Right cardiac atrium (tissue), 5 donors: Measurements from ENCODE around the gene SLC22A17. TPM values are rescaled to one million over a fixed set of nuclear protein-coding genes. Genes with fewer than 3 reads are reported as not detected.
"Not testable (repeated sequence)": the region's sequence is repeated elsewhere in the genome, so short reads cannot be mapped to it uniquely, and the experiment has no call there.

Experiments
- ATAC-seq, 2 donors: fragments of 200-7000 bp; cut with Tn5 transposase; one replicate each; pipeline versions ENCODE4 v1.8.0 to v1.9.1; 2020; ENCODE audit warnings: moderate library complexity in 2 of 2, mild to moderate bottlenecking in 1 of 2
- DNase-seq, 3 donors: peaks; one replicate each; pipeline ENCODE4 v3.0.0-alpha.2; 2020
- H3K27ac ChIP-seq: one replicate; pipeline ENCODE4 v1.5.1; 2013; ENCODE audit warnings: mild to moderate bottlenecking, low read length, control low read depth, moderate library complexity
- H3K27me3 ChIP-seq: one replicate; pipeline ENCODE4 v1.6.1; 2013; ENCODE audit not compliant: control insufficient read depth, insufficient read depth
- H3K4me1 ChIP-seq: one replicate; pipeline ENCODE4 v1.6.1; 2013; ENCODE audit warnings: low read length; ENCODE audit not compliant: control insufficient read depth, insufficient read depth
- H3K4me3 ChIP-seq: one replicate; pipeline ENCODE4 v1.5.1; 2013; ENCODE audit warnings: low read length, control low read depth
- H3K9me3 ChIP-seq: one replicate; pipeline ENCODE4 v1.6.1; 2013; ENCODE audit warnings: low read length; ENCODE audit not compliant: control insufficient read depth
- WGBS: extraction: QIAGEN DNeasy Blood & Tissue Kit; methylation state at CpG from one replicate; pipeline ENCODE4 v1.1.7; 2013; 5-methylcytosine and 5-hydroxymethylcytosine counted together
- intact Hi-C, 4 donors: fragments of 100-400 bp; cut with DNase I; formaldehyde crosslinking; loops; one replicate each; pipeline versions ENCODE4 v1.11.0 to v1.14.0; 2022 to 2023
- polyA plus RNA-seq: library from polyadenylated mRNA; stranded (reverse); fragments of 200-250 nt; gene quantifications from one replicate; pipeline ENCODE4 v1.2.3, GENCODE V29; 2013
- total RNA-seq, 4 donors: library from RNA; stranded (reverse); fragmentation: NEBNext Ultra II Directional; extraction: Animal tissue kit (Norgen Biotek cat#: 25700); gene quantifications; one replicate each; pipeline ENCODE4 v1.2.1, GENCODE V29; 2021
- donor health status: healthy with polysubstance abuse.
- donor health status: DM: no; HTN: yes; CAD: no.
- donor health status: DM: no; HTN: no; CAD: no.
- donor health status: DM: no; HTN: yes; CAD: no; lungs with severe emphysema.
- donor health status: DM: yes; HTN: yes; CAD: no.

Gene SLC22A17
- total and polyA plus RNA-seq, 5 donors: 42.4 to 72.5 (median 50.6) TPM

DNA sequence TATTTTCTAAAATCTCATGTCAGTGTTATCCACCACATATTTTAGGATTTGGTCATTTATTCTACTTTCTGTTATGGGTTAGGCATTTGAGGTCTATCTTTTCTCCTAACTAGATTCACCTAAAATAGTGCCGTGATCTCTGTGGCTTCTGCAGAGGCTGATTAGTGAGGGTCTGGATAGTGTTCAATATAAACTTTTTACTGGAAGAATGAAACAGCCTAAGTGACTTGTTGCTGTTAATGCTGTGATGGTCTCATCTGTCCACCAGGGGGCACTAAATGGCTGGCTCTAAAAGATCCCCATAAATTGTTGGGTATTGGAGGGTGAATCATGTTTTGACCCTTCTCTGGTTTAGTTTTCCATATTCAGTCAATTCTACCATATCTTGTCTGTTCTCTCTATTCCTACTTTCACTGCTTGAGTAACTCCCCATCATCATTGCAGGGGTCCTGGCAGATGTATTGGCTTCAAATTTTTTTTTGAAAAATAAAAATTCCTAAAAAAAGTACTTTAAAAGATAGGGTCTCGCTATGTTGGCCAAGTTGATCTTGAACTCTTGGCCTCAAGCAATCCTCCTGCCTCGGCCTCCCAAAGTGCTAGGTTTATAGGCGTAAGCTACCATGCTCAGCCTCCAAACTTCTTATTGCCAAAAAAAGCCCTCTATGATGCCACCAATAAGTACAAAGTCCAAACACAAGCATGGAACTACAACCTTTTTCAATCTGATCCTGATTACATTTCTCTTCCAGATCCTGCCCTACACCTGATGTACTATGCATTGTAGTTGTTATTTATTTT, 24.5 kb downstream of the SLC22A17 start:
- no peak overlapping the region for H3K27ac ChIP-seq
- WGBS: 38% methylated on average over 4 of the region's 4 CpGs
- H3K9me3 ChIP-seq: no peaks in the 10 kb centered on the region
- intact Hi-C loops: loop anchor here (5.0 to 10.0 kb wide), 7 partner anchors 49 to 237 kb away; partner anchors contain the start of genes AP1G2 (in 2 of the 4) and CMTM5 (in 1 of the 4)
- ATAC-seq: peak; percentile 65 to 66
- no peaks in the 10 kb centered on the region for H3K4me1 ChIP-seq
- no peaks in the 10 kb centered on the region for H3K27me3 ChIP-seq
- peak; percentile 50 to 70 (median 63) for DNase-seq
- no peak overlapping the region for H3K4me3 ChIP-seq

DNA sequence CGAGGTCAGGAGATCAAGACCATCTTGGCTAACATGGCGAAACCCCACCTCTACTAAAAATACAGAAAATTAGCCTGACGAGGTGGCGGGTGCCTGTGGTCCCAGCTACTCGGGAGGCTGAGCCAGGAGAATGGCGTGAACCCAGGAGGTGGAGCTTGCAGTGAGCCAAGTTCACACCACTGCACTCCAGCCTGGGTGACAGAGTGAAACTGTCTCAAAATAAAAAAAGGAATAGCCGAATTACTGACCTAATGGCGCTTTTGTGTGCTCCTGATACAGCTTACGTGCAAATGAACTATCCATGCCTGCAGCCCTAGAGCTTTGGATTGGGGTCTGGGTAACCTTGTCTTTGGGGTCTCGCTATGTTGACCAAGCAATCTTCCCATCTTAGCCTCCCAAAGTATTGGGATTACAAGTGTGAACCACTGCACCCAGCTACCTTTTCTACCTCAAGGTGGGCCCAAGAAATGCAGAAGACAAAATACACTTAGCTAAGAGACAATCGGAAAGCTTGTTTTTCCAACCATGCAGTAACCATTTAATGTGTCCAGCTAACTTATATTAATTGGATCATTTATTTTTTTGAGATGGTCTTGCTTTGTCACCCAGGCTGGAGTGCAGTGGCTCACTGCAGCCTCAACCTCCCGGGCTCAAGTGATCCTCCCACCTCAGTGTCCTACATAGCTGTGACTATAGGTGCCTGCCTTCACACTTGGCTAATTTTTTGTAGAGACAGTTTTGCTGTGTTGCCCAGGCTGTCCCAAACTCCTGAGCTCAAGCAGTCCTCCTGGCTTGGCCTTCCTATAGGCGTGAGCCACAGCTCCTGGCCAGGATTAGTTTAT, 26.0 kb downstream of the SLC22A17 start:
- ATAC-seq: peak in 1 of 2 donors; percentile 18
- Histone ChIP-seq H3K4me3 (no peak overlapping the region), H3K27ac (no peak overlapping the region), H3K9me3 (no peaks in the 10 kb centered on the region), H3K27me3 (no peaks in the 10 kb centered on the region), H3K4me1 (no peaks in the 10 kb centered on the region)
- intact Hi-C loops: loop anchor here (5.0 to 10.0 kb wide), 7 partner anchors 51 to 238 kb away; partner anchors contain the start of genes AP1G2 (in 2 of the 4) and CMTM5 (in 1 of the 4)
- WGBS: 71% methylated on average over 13 of the region's 13 CpGs
- peak in 1 of 3 donors; percentile 32 for DNase-seq

DNA sequence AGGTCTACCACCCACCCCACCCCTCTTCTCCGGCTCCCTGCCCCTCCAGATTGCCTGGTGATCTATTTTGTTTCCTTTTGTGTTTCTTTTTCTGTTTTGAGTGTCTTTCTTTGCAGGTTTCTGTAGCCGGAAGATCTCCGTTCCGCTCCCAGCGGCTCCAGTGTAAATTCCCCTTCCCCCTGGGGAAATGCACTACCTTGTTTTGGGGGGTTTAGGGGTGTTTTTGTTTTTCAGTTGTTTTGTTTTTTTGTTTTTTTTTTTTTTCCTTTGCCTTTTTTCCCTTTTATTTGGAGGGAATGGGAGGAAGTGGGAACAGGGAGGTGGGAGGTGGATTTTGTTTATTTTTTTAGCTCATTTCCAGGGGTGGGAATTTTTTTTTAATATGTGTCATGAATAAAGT, 26.9 kb downstream of the SLC22A17 start:
- intact Hi-C loops: loop anchor here (5.0 to 10.0 kb wide), 7 partner anchors 52 to 239 kb away; partner anchors contain the start of genes AP1G2 (in 2 of the 4) and CMTM5 (in 1 of the 4)
- H3K27ac ChIP-seq, H3K4me3 ChIP-seq, H3K9me3 ChIP-seq, H3K27me3 ChIP-seq, ATAC-seq, H3K4me1 ChIP-seq: not testable (repeated sequence)
- peak in 1 of 3 donors; percentile 26 for DNase-seq
- 87% methylated on average over 5 of the region's 5 CpGs for WGBS

DNA sequence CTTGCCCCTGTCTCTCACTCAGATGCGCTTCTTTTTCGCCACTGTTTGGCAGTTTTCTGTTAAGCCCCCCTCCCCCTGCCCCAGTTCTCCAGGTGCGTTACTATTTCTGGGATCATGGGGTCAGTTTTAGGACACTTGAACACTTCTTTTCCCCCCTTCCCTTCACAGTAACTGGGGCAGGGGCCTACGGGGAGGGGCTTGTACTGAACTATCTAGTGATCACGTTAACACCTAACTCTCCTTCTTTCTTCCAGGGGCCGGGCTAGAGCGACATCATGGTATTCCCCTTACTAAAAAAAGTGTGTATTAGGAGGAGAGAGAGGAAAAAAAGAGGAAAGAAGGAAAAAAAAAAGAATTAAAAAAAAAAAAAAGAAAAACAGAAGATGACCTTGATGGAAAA, 27.7 kb downstream of the SLC22A17 start:
- H3K9me3 ChIP-seq: no peaks in the 10 kb centered on the region

DNA sequence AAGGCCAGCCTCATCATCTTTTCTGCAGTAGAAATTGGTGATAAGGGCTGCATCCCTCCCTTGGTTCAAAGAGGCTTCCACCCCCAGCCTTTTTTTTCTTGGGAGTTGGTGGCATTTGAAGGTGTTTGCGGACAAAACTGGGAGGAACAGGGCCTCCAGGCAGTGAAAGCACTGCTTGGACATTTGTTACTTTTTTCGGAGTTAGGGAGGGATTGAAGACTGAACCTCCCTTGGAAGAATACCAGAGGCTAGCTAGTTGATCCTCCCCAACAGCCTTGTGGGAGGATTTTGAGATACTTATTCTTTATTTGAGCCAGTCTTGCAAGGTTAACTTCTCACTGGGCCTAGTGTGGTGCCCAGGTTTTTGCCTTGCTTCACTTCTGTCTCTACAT, 28.2 kb downstream of the SLC22A17 start:
- DNase-seq (no peak), ATAC-seq (no peak)
- H3K4me1 ChIP-seq: peaks cover 4% of the 10 kb centered on the region
- 78% methylated on average over 2 of the region's 2 CpGs for WGBS
- no peak overlapping the region for H3K4me3 ChIP-seq
- no peak overlapping the region for H3K27ac ChIP-seq
- H3K9me3 ChIP-seq: no peaks in the 10 kb centered on the region
- H3K27me3 ChIP-seq: no peaks in the 10 kb centered on the region
- intact Hi-C loops: loop anchor here (5.0 to 10.0 kb wide), 5 partner anchors 120 to 240 kb away; partner anchors contain the start of genes AP1G2 (in 2 of the 4) and NGDN (in 1 of the 4)

More for the DNA sequence above, 27.7 kb downstream of the SLC22A17 start:
- Histone ChIP-seq H3K4me1 (peaks cover 4% of the 10 kb centered on the region), H3K4me3 (no peak overlapping the region), H3K27me3 (no peaks in the 10 kb centered on the region), H3K27ac (no peak overlapping the region)
- ATAC-seq (no peak), DNase-seq (peak in 1 of 3 donors; percentile 8)
- intact Hi-C loops: loop anchor here (5.0 to 10.0 kb wide), 8 partner anchors 52 to 240 kb away; partner anchors contain the start of genes AP1G2 (in 2 of the 4), CMTM5 (in 1 of the 4) and NGDN (in 1 of the 4)
- WGBS: 78% methylated on average over 7 of the region's 7 CpGs

DNA sequence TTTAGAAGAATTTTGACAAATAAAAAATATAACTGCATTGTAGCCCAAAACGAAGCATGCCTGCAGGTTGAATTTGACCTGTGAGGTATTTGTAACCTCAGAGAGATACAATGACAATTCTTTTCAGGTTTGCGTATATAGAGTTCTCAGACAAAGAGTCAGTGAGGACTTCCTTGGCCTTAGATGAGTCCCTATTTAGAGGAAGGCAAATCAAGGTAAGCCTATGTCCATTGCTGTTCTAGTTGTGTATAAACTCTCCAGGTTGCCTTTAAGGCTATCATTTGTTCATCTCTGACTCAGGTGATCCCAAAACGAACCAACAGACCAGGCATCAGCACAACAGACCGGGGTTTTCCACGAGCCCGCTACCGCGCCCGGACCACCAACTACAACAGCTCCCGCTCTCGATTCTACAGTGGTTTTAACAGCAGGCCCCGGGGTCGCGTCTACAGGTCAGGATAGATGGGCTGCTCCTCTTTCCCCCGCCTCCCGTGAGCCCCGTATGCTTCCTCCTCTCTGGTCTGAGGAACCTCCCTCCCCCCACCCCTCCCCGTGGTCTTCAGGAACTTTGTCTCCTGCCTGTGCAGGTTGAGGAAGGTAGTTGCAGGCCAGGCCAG, 28.7 kb downstream of the SLC22A17 start:
- intact Hi-C loops: loop anchor here (5.0 to 10.0 kb wide), 5 partner anchors 121 to 241 kb away; partner anchors contain the start of genes AP1G2 (in 2 of the 4) and NGDN (in 1 of the 4)
- Histone ChIP-seq H3K27ac (no peak overlapping the region), H3K9me3 (no peaks in the 10 kb centered on the region), H3K4me1 (peaks cover 4% of the 10 kb centered on the region), H3K4me3 (no peak overlapping the region), H3K27me3 (no peaks in the 10 kb centered on the region)
- WGBS: 82% methylated on average over 18 of the region's 18 CpGs
- ATAC-seq (no peak), DNase-seq (peak in 2 of 3 donors; percentile 47 to 51)

DNA sequence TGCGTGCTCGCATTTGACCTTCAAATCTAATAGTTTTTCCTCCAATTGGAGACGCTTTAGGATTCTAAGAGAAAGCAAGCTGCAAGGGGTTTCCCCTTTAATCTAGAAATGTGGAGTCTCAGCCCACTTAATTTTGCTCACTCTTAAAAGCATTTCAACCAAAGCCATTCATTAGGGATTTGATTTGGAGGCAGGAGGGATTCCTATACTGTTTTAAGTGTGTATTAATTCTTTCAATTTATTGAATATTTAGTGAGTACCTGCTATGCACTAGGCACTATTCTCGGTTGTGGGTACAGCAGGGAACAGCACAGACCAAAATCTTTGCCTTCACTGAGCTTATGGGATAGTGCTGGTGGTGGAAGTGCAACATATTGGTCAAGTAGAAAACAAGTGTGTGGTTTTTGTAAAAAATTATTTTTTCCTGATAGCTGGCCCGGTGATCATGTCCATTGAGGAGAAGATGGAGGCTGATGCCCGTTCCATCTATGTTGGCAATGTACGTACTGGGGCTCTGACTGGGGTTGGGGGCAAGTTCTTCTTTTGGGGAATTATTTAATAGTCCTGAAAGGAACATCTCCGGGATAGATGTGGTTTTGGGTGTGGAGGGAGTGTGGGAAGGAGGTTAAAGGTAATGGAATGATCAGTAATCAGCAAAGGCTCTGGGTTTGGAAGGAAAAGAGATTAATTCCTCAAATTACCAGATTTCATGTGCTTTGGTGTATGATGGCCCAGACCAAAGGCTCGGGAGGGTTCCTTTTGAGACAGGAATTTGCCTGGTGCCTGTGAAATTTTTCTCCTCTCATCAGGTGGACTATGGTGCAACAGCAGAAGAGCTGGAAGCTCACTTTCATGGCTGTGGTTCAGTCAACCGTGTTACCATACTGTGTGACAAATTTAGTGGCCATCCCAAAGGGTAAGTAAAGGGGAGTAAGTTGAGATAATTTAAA, 29.8 kb downstream of the SLC22A17 start:
- H3K27me3 ChIP-seq: no peaks in the 10 kb centered on the region
- H3K9me3 ChIP-seq: no peaks in the 10 kb centered on the region
- intact Hi-C loops: loop anchor here (5.0 to 10.0 kb wide), 5 partner anchors 122 to 242 kb away; partner anchors contain the start of genes AP1G2 (in 2 of the 4) and NGDN (in 1 of the 4)
- whole genome bisulfite sequencing: 47% methylated on average over 10 of the region's 10 CpGs
- H3K4me1 ChIP-seq: peaks cover 4% of the 10 kb centered on the region
- H3K4me3 ChIP-seq: peak overlapping the region; percentile 97
- ATAC-seq: no peak
- no peak overlapping the region for H3K27ac ChIP-seq
- no peak for DNase-seq

DNA sequence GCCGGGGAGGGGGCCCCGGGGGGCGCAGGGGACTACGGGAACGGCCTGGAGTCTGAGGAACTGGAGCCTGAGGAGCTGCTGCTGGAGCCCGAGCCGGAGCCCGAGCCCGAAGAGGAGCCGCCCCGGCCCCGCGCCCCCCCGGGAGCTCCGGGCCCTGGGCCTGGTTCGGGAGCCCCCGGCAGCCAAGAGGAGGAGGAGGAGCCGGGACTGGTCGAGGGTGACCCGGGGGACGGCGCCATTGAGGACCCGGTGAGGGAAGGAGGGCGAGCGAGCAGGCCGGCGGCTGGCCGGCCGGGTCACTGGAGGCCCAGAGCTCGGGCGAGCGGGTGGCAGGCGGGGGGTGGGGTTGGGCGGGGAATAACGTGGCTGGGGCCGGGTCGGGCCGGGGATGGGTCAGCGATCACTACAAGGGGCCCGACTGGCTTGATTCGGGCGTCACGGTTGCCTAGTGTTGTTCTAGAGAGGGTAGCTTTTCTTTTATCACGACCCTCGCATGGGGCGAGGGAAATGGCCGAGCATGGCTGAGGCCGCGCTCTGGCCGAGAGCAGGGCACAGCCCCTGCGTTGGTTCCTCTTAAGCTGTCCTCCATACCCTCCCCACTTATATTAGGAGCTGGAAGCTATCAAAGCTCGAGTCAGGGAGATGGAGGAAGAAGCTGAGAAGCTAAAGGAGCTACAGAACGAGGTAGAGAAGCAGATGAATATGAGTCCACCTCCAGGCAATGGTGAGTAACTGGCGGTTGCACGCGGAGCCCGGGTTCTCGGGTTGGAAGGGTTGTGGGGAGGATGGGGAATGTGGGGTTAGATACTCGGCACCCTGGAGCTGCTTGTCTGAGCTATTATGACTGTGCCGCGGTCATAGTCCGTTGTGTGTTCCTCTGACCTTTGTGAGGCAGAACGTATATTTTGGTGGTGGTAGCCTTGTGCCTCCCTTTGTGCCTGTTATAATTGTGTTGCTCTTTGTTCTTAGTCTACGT, 30.8 kb downstream of the SLC22A17 start:
- peaks cover 4% of the 10 kb centered on the region for H3K4me1 ChIP-seq
- H3K9me3 ChIP-seq: no peaks in the 10 kb centered on the region
- H3K27ac ChIP-seq: peak overlapping the region; percentile 99
- intact Hi-C loops: loop anchor here (5.0 to 10.0 kb wide), 5 partner anchors 123 to 243 kb away; partner anchors contain the start of genes AP1G2 (in 2 of the 4) and NGDN (in 1 of the 4)
- DNase-seq: peak; percentile 60 to 85 (median 83)
- H3K4me3 ChIP-seq: peak overlapping the region; percentile 97
- ATAC-seq: peak; percentile 15 to 34
- WGBS: under 1% methylated on average over 63 of the region's 64 CpGs
- no peaks in the 10 kb centered on the region for H3K27me3 ChIP-seq
